Fibroblast of pulmonary artery (primary cell): ENCODE results near the gene CHRM4.

ENCODE experiments used
- DNase-seq: peaks from one replicate; pipeline ENCODE4 v3.0.0-alpha.2; 2010; ENCODE audit warnings: low read depth
- H3K4me3 ChIP-seq: replicated peaks from 2 replicates; pipeline ENCODE4 v1.5.1; 2011; ENCODE audit warnings: low read depth, mild to moderate bottlenecking, control low read depth, low read length, moderate library complexity
- CTCF ChIP-seq: IDR thresholded peaks from 2 replicates; pipeline ENCODE4 v1.5.1; 2011; ENCODE audit warnings: mild to moderate bottlenecking, control low read depth, low read length, inconsistent platforms; ENCODE audit errors: missing control alignments

CHRM4 gene

GRCh38 chr11:46378811-46379481 lies 12.6 kb downstream of the CHRM4 start:
- DNase-seq: no peak
- no peak overlapping the region for H3K4me3 ChIP-seq
- no peak for TF ChIP-seq CTCF

- no peak overlapping the region for H3K4me3 ChIP-seq
- DNase-seq: no peak
- TF ChIP-seq CTCF: no peak
These were observed 13.3 kb downstream of the CHRM4 start for GRCh38 chr11:46378296-46378695.

GRCh38 chr11:46377831-46378230 lies 13.7 kb downstream of the CHRM4 start:
- DNase-seq: no peak
- H3K4me3 ChIP-seq: no peak overlapping the region
- TF ChIP-seq CTCF: no peak

GRCh38 chr11:46377290-46377689 lies 14.3 kb downstream of the CHRM4 start:
- no peak for TF ChIP-seq CTCF
- no peak for DNase-seq

GRCh38 chr11:46376258-46377050 lies 15.1 kb downstream of the CHRM4 start:
- no peak for DNase-seq
- TF ChIP-seq CTCF: no peak

More at GRCh38 chr11:46377290-46377689, 14.3 kb downstream of the CHRM4 start:
- H3K4me3 ChIP-seq: no peak overlapping the region

GRCh38 chr11:46375392-46376101 lies 16.0 kb downstream of the CHRM4 start:
- TF ChIP-seq CTCF: no peak
- DNase-seq: no peak
- H3K4me3 ChIP-seq: no peak overlapping the region

More at GRCh38 chr11:46376258-46377050, 15.1 kb downstream of the CHRM4 start:
- no peak overlapping the region for H3K4me3 ChIP-seq
